ENCODE measurements around the gene TEPSIN.
A peak's percentile ranks its signal among the peaks of the same experiment; 100 is the strongest.

Gene TEPSIN

GRCh38 chr17:81249223-81250040, 10.6 kb upstream of the TEPSIN start:
- DNase-seq (ENCODE audit: low read depth in 2 of 2), result no peak

GRCh38 chr17:81248649-81249048, 9.8 kb upstream of the TEPSIN start:
- no peak for DNase-seq (ENCODE audit: low read depth in 2 of 2)

GRCh38 chr17:81247339-81247990, 8.6 kb upstream of the TEPSIN start:
- no peak for DNase-seq (ENCODE audit: low read depth in 2 of 2)

- no peak for DNase-seq (ENCODE audit: low read depth in 2 of 2)
These were observed 8.0 kb upstream of the TEPSIN start for GRCh38 chr17:81246679-81247338.

GRCh38 chr17:81246343-81246670, 7.5 kb upstream of the TEPSIN start:
- DNase-seq (ENCODE audit: low read depth in 2 of 2), result no peak

GRCh38 chr17:81245665-81246342, 6.9 kb upstream of the TEPSIN start:
- DNase-seq (ENCODE audit: low read depth in 2 of 2), result no peak

GRCh38 chr17:81245024-81245664, 6.3 kb upstream of the TEPSIN start:
- no peak for DNase-seq (ENCODE audit: low read depth in 2 of 2)

GRCh38 chr17:81244358-81245023, 5.6 kb upstream of the TEPSIN start:
- DNase-seq (ENCODE audit: low read depth in 2 of 2), result no peak

GRCh38 chr17:81243333-81243664, 4.4 kb upstream of the TEPSIN start:
- DNase-seq (ENCODE audit: low read depth in 2 of 2), result no peak

GRCh38 chr17:81242421-81243332, 3.8 kb upstream of the TEPSIN start:
- no peak for DNase-seq (ENCODE audit: low read depth in 2 of 2)

- peak; percentile 45 to 49 for DNase-seq (ENCODE audit: low read depth in 2 of 2)
These were observed 3.0 kb upstream of the TEPSIN start for GRCh38 chr17:81241648-81242420.

- DNase-seq (ENCODE audit: low read depth in 2 of 2), result no peak
These were observed 2.3 kb upstream of the TEPSIN start for GRCh38 chr17:81241203-81241602.

- DNase-seq (ENCODE audit: low read depth in 2 of 2), result no peak
These were observed 1.9 kb upstream of the TEPSIN start for GRCh38 chr17:81240761-81241160.

GRCh38 chr17:81239714-81240555, 1.1 kb upstream of the TEPSIN start:
- peak; percentile 31 to 39 for DNase-seq (ENCODE audit: low read depth in 2 of 2)

GRCh38 chr17:81238490-81238814, 403 bp downstream of the TEPSIN start:
- no peak for DNase-seq (ENCODE audit: low read depth in 2 of 2)

GRCh38 chr17:81237591-81238489, 1.0 kb downstream of the TEPSIN start:
- DNase-seq (ENCODE audit: low read depth in 2 of 2), result no peak

- DNase-seq (ENCODE audit: low read depth in 2 of 2), result no peak
These were observed 2.1 kb downstream of the TEPSIN start for GRCh38 chr17:81236784-81237183.
